KMS-11 (cell line): Measurements from ENCODE around the gene WDR47.
"Not testable (repeated sequence)": the region's sequence is repeated elsewhere in the genome, so short reads cannot be mapped to it uniquely, and the experiment has no call there.

Experiments
- H2AFZ ChIP-seq: fragments of 200-600 bp; sonication (generic); 2 replicates; pipeline ENCODE4 v1.6.1; 2016; ENCODE audit warnings: antibody characterized with exemption, mixed run types, low read depth
- H3K27ac ChIP-seq: fragments of 200-600 bp; sonication (generic); 2 replicates; pipeline ENCODE4 v1.6.1; 2016; ENCODE audit warnings: mild to moderate bottlenecking, mixed run types
- H3K27me3 ChIP-seq: fragments of 200-600 bp; sonication (generic); 2 replicates; pipeline ENCODE4 v1.6.1; 2017; ENCODE audit warnings: mild to moderate bottlenecking, low read depth, mixed run types, moderate library complexity; ENCODE audit not compliant: insufficient read depth
- H3K36me3 ChIP-seq: fragments of 200-600 bp; sonication (generic); 2 replicates; pipeline ENCODE4 v1.6.1; 2017; ENCODE audit warnings: mild to moderate bottlenecking, mixed run types; ENCODE audit not compliant: insufficient read depth
- H3K4me1 ChIP-seq: fragments of 200-600 bp; sonication (generic); 2 replicates; pipeline ENCODE4 v1.6.1; 2016; ENCODE audit warnings: mild to moderate bottlenecking, low read depth, mixed run types; ENCODE audit not compliant: poor library complexity, severe bottlenecking
- H3K4me2 ChIP-seq: fragments of 200-600 bp; sonication (generic); 2 replicates; pipeline ENCODE4 v1.7.0; 2016; ENCODE audit warnings: mild to moderate bottlenecking, mixed run types
- H3K4me3 ChIP-seq: fragments of 200-600 bp; sonication (generic); IDR thresholded peaks from 2 replicates; pipeline ENCODE4 v1.6.1; 2017; ENCODE audit warnings: low read depth, low read length, mixed read lengths; ENCODE audit not compliant: insufficient read depth
- H3K79me2 ChIP-seq: fragments of 200-600 bp; sonication (generic); 2 replicates; pipeline ENCODE4 v1.6.1; 2016; ENCODE audit warnings: low read depth, mixed run types; ENCODE audit not compliant: insufficient read depth
- H3K9ac ChIP-seq: fragments of 200-600 bp; sonication (generic); 2 replicates; pipeline ENCODE4 v1.6.1; 2016; ENCODE audit warnings: mild to moderate bottlenecking, mixed run types
- H4K20me1 ChIP-seq: fragments of 200-600 bp; sonication (generic); 2 replicates; pipeline ENCODE4 v1.6.1; 2016; ENCODE audit warnings: mild to moderate bottlenecking, mixed run types; ENCODE audit not compliant: insufficient read depth
- CTCF ChIP-seq: fragments of 200-600 bp; sonication (generic); conservative IDR thresholded peaks from 2 replicates; pipeline ENCODE4 v1.6.1; 2017; ENCODE audit warnings: low read depth, mild to moderate bottlenecking, antibody characterized with exemption, low read length, moderate library complexity, mixed read lengths

WDR47 gene

GRCh38 chr1:109024646-109025045 lies 17.3 kb downstream of the WDR47 start:
- Histone ChIP-seq H3K27me3 (no peaks in the 10 kb centered on the region), H3K4me2 (no peak overlapping the region), H3K36me3 (no peaks in the 10 kb centered on the region), H3K27ac (no peak overlapping the region), H2AFZ (no peak overlapping the region), H3K4me3 (no peak overlapping the region), H4K20me1 (no peaks in the 10 kb centered on the region), H3K9ac (no peak overlapping the region), H3K79me2 (no peaks in the 10 kb centered on the region), H3K4me1 (no peaks in the 10 kb centered on the region)
- TF ChIP-seq CTCF = no peak

- Histone ChIP-seq H3K9ac (no peak overlapping the region), H3K27ac (no peak overlapping the region), H3K36me3 (no peaks in the 10 kb centered on the region), H3K27me3 (no peaks in the 10 kb centered on the region), H3K4me1 (no peaks in the 10 kb centered on the region), H3K4me3 (no peak overlapping the region), H3K4me2 (no peak overlapping the region), H3K79me2 (no peaks in the 10 kb centered on the region), H4K20me1 (no peaks in the 10 kb centered on the region), H2AFZ (no peak overlapping the region)
- no peak for TF ChIP-seq CTCF
These were observed 21.1 kb downstream of the WDR47 start for GRCh38 chr1:109020693-109021257.

GRCh38 chr1:109017719-109018118 lies 24.2 kb downstream of the WDR47 start:
- H3K27me3 ChIP-seq, H3K9ac ChIP-seq, H3K36me3 ChIP-seq: not testable (repeated sequence)

GRCh38 chr1:109017134-109017533 lies 24.8 kb downstream of the WDR47 start:
- TF ChIP-seq CTCF = no peak
- Histone ChIP-seq H3K79me2 (no peaks in the 10 kb centered on the region), H3K27me3 (no peaks in the 10 kb centered on the region), H4K20me1 (no peaks in the 10 kb centered on the region), H3K27ac (no peak overlapping the region), H3K4me2 (no peak overlapping the region), H3K9ac (no peak overlapping the region), H2AFZ (no peak overlapping the region), H3K4me1 (no peaks in the 10 kb centered on the region), H3K4me3 (no peak overlapping the region), H3K36me3 (no peaks in the 10 kb centered on the region)

More at GRCh38 chr1:109017719-109018118, 24.2 kb downstream of the WDR47 start:
- H3K27ac ChIP-seq, H3K4me3 ChIP-seq, H3K4me1 ChIP-seq, H3K79me2 ChIP-seq, H3K4me2 ChIP-seq, H4K20me1 ChIP-seq, H2AFZ ChIP-seq: not testable (repeated sequence)

- no peaks in the 10 kb centered on the region for H3K79me2 ChIP-seq
- no peak overlapping the region for H3K4me3 ChIP-seq
- H3K27ac ChIP-seq = no peak overlapping the region
- H3K36me3 ChIP-seq = no peaks in the 10 kb centered on the region
- no peaks in the 10 kb centered on the region for H3K4me1 ChIP-seq
- H3K4me2 ChIP-seq = no peak overlapping the region
- H3K9ac ChIP-seq = no peak overlapping the region
- no peak for TF ChIP-seq CTCF
- no peak overlapping the region for H2AFZ ChIP-seq
- H3K27me3 ChIP-seq = no peaks in the 10 kb centered on the region
- H4K20me1 ChIP-seq = no peaks in the 10 kb centered on the region
These were observed 30.6 kb downstream of the WDR47 start for GRCh38 chr1:109011335-109011734.

- not testable (repeated sequence) for H3K27ac ChIP-seq, H3K36me3 ChIP-seq, H3K4me3 ChIP-seq
These were observed 45.3 kb downstream of the WDR47 start for GRCh38 chr1:108996622-108997021.

More at GRCh38 chr1:108996622-108997021, 45.3 kb downstream of the WDR47 start:
- not testable (repeated sequence) for H3K9ac ChIP-seq, H2AFZ ChIP-seq, H3K4me2 ChIP-seq, H4K20me1 ChIP-seq, H3K27me3 ChIP-seq, H3K4me1 ChIP-seq, H3K79me2 ChIP-seq
